Esophagus mucosa (tissue), 1 donor: Measurements from ENCODE around the gene MRPS16. TPM values are rescaled to one million over a fixed set of nuclear protein-coding genes. Genes with fewer than 3 reads are reported as not detected.
"Not testable (repeated sequence)": the region's sequence is repeated elsewhere in the genome, so short reads cannot be mapped to it uniquely, and the experiment has no call there.

ENCODE experiments used
- ATAC-seq: fragments of 200-7000 bp; cut with Tn5 transposase; one replicate; pipeline ENCODE4 v1.9.1; 2020
- total RNA-seq: library from RNA; stranded (reverse); gene quantifications from one replicate; pipeline ENCODE4 v1.2.4, GENCODE V29; 2023
- donor health status: DM: yes; HTN: yes; CAD: no.

MRPS16 gene
- total RNA-seq: 92.7 TPM

DNA sequence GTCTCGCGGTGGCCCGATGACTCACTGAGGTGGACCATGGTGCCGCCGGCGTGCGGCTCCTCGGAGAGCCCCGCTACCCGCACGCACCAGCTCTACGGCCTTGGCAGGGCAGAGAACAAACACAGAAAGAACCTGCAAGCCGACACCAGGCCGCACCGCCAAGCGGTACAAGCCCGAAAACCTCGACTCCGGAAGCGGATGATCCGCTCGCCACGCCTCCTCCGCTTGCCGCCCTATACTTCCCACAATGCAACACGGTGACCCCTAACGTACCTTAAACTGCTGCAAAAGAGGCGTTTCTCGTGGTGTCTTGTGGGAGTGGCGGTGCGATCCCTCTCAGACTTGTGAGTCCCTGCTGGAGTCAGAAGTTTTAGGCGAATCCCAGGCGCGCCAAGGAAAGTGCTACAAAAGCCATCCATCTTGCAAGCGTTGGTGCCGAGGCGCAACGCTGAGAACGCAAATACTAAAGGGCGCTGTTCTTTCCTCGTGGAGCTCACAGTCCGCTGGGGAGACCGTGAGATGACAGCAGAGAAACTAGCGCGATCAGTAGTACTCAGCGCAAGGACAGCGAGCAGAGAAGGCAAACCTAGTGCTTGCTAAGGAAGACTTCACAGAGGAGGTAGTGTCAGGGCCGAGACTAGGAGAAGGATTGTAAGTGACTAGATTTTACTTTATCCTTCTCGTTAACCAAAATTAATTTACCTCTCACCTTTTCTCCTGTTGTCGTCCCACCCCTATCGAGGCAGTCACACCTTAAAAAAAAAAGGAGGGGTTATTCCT is at the start of gene MRPS16:
MRPS16 (minus strand) TSS at position 200 of the 780 bp plus-strand sequence; CDS start at position 38, 162 bp downstream.
- peak; percentile 98 for ATAC-seq

DNA sequence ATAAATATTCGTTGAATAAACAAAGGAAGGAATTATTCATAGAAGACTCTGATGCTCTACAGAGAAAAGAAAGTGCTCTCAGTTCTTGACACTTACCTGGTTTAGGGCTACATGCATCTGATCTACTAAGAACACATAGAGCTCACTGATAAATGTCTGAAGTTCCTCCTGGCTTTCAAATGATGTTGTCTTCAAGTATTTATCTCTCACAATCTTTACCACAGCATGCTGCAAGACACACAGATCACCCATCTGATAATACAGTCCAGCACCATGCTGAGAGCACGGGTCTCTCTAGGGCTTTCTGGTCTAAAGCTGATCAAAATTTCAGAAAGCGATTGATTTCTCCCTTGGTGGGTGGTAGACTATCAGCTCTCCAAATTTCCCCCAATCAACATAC is 44.5 kb upstream of the MRPS16 start:
- ATAC-seq: no peak

DNA sequence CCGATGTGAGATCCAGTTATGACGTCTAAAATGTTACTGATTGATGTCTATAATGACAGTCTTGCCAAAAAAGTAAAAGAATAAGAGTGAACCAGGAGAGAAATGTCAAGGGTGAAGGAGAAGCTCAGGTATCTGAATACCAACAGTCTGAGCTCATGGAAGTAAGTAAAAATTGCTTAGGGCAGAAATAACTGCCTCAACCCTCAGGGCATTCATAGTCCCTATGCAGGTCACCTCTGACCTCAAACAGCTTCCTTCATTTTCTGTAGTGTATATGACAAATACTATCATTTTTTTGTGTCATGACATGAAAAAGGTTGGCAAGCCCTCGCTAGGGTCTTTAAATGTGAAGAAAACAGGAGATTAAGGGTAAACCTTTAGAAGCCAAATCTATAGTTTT is 41.0 kb upstream of the MRPS16 start:
- no peak for ATAC-seq

DNA sequence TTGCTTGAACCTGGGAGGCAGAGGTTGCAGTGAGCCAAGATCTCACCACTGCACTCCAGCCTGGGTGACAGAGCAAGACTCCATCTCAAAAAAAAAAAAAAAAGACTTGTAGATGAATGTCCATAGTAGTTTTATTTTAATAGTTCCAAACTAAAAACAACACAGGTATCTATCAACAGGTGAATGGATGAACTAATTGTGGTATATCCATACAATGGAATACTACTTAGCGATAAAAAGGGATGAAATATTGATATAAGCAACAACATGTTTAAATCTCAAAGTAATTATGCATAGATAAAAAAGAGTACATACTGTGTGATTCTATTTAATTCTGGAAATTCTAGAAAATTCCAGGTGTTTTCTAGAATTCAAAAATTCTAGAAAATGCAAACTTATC is 37.5 kb upstream of the MRPS16 start:
- no peak for ATAC-seq

DNA sequence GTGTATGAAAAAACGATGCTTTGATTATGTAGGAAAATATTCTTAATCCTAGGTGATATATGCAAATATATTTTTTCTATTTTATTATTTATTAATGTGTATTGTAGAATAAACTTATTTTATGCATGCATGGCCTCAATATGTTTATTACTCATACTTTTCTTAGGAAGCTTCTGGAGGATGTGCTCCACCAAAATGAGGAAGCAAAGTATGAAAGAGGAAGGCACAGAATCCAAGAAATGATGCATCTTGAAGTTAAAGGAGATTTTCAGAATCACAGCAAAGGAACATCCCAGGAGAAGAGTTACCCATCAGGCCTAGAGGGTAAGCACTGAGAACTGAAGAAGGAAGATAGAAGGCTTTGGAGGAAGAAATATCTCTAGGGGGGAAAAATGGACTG is 35.0 kb upstream of the MRPS16 start:
- ATAC-seq: no peak

DNA sequence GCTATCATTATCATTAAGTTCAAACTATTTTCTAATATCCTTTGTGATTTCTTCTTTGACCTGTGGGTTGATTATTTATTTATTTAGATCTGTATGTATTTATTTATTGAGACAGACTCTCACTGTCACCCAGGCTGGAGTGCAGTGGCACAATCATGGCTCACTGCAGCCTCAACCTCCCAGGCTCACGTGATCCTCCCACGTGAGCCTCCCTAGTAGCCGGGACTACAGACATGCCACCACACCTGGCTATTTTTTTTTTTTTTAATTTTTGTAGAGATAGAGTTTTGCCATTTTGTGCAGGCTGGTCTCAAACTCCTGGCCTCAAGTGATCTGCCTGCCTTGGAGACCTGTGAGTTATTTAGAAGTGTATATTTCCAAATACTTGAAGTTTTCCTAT is 28.7 kb upstream of the MRPS16 start:
- ATAC-seq: no peak

DNA sequence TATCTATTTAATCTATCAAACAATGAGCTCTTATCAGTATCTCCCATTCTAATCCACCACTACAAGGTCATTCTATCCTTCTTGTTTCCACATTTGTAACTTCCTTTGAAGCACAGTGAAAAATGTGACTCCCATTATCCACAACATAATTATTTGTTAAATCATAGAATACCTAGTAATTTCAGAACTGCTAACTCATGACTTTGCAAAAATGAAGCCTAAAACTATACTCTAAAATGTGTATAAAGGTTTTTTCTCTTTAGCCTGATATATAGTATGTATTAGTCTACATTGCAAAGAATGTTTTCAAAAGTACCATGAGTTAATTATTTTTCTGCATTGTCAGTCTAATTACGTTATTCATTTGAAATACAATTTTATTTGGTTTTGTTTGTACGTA is 12.0 kb upstream of the MRPS16 start:
- ATAC-seq: no peak

DNA sequence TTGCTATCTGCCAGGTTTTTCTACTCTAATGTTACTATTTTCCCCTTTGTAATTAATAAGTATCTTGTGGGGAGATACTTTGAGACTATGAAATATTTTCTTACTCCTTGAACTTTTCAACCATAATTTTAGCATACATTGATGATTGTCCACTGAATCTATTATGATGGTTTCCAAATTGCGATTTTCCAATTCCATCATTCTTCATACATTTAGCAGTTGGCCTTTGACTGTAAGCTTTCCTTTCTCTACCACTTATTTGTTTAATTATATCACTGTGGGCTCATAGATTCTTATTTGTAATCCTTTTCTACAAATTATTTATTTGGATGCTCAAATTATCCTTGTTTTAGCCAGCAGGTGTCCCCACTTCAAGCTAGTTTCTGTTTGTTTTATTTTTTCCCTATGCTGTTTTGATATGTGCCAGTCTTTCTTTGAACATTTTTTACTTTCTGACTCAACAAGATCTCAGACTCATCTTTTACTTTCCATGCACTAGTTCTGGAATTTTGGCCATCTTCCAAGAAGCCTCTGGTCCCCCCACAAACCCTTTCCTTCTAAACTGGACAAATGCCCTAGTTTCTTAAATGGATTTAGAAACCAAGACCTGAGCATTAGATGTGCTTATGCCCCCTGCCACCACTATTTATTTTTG is 11.4 kb upstream of the MRPS16 start:
- no peak for ATAC-seq

DNA sequence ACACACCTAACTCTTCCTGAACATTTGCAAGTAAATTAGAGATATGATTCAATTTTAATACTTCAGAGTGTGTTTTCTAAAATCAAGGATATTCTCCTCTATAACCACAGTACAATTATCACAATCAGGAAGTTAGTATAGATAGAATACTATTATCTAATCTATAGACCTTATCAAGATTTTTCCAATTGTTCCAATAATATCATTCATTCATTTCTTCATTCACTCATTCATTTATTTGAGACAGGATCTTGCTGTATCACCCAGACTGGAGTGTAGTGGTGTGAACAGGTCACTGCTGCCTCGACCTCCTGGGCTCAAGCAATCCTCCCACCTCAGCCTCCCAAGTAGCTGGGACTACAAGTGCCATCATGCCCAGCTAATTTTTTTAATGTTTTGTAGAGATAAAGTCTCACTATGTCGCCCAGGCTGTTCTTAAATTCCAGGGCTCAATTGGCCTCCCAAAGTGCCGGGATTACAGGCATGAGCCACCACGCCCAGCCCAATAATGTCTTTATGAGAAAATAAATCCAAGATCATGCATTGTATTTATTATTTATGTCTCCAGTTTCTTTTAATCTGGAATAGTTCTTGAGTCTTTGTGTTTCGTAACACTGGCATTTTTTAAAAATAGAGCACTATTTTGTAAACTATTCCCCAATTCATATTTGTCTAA is 10.6 kb upstream of the MRPS16 start:
- ATAC-seq: no peak

DNA sequence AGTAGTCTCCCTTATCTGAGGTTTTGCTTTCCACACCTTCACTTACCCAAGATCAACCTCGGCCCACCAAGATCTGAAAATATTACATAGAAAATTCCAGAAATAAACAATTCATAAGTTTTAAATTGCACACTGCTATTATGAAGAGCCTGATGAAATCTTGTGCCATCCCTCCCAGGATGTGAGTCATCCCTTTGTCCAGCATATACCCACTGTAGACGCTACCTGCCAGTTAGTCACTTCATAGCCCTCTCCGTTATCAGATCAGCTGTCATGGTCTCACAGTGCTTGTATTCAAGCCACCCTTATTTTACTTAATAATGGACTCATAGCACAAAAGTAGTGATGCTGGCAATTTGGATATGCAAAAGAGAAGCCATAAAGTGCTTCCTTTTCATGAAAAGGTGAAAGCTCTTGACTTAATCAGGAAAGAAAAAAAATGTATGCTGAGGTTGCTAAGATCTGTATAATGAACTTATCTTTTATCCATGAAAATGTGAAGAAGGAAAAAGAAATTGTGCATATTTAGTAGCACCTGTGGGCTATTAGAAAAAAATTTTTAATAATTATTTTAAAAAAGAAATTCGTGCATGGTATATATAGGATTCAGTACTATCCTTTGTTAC is 9.8 kb upstream of the MRPS16 start:
- peak; percentile 91 for ATAC-seq

DNA sequence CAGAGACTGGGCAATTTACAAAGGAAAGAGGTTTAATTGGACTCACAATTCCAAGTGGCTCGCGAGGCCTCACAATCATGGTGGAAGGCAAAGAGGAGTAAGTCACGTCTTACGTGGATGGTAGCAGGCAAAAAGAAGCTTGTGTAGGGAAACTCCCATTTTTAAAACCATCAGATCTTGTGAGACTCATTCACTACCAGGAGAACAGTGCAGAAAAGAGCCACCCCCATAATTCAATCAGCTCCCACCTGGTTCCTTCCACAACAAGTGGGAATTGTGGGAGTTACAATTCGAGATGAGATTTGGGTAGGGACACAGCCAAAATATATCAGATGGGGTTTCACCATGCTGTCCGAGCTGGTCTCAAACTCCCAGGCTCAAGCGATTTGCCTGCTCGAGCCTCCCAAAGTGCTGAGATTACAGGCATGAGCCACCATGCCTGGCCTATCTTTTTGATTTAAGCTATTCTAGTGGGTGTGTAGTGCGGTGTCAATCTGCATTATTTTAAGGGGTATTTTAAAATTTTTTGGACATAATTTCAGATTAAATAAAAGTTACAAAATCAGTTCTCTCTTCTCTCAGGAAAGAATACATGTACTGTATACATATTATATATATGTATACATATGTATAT is 9.0 kb upstream of the MRPS16 start:
- no peak for ATAC-seq

DNA sequence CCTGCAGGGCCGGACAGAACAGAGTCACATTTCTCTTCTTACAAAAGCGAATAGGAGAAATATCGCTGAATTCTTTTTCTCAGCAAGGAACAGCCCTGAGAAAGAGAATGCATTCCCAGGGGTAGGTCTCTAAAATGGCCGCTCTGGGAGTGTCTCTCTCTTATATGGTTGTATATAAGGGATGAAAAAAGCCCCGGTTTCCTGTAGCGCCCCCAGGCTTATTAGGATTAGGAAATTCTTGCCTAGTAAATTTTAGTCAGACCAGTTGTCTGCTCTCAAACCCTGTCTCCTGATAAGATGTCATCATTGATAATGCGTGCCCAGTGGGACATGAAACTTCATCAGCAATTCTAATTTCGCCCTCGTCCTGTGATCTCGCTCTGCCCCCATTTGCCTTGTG is 6.2 kb upstream of the MRPS16 start:
- ATAC-seq: not testable (repeated sequence)

DNA sequence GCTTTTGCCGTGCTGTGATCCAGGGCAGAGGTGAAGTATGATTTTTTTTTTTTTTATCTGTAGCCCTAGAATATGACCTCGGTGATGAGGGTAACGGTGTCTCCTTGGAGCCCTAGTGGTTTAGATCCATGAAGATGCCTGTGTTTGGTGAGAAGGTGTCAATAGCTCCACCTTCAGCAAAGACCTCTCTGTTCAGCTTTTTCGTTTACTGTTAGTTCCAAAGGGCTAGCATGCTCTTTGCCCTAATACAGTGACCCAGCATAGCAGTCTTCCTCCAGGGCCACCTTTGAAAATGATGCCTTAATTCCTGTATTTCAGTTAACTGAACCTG is 746 bp upstream of the MRPS16 start:
- ATAC-seq: peak; percentile 3

DNA sequence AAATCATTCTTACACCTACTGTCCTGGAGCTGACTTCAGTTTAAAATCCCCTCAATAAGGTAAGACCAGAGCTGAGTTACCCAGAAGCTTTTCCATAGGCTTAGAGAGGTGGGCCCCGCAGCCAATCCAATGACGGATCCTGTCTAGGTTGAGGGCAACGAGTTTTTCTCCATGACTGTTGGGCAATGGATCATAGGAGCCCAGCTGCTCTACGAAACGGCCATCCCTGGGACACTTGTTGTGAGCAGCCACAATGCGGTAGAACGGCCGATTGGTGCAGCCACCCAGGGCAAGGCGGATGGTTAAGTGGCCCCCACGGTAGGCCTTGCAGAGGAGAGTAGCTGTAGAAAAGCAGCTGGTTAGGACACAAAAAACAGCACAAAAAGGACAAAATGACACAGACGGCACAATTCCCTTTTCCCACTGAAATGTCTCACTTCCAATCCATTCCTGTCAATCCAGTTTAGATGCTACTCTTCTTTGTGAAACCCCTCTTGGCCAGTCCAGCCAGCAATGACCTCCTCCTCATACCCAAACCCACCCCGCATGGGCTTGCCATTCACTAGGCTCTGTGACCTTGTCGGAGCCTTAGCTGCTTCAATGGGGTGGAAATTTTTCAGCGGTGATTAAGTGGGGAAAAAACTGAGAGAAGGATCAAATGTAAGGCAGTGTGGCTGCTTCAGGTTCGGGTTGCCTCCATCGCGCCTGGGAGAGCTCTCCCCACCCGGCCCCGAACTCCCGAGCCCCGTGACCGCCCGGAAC is 580 bp downstream of the MRPS16 start:
- peak; percentile 79 for ATAC-seq

DNA sequence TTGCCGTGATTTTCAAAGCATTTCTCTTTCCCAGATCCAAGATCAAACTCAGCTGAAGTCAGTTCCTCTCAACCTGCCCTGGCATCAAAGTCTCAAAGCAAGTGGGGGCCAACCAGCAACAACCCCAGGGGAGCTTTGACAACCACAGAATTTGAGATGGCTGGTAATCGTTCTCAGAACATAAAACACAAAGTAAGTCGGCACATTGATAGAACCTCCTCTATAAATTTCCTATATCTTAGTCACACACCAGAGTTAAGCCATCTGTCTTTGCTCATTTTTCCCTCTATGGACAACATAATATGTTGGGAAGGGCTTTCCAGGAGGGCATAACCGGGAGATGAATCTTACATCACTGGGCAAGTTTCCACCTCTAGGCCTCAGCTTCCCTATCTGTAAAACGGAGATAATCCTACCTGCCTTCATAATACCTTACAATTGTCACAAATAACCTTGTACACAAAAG is 4.2 kb downstream of the MRPS16 start:
- ATAC-seq: no peak

DNA sequence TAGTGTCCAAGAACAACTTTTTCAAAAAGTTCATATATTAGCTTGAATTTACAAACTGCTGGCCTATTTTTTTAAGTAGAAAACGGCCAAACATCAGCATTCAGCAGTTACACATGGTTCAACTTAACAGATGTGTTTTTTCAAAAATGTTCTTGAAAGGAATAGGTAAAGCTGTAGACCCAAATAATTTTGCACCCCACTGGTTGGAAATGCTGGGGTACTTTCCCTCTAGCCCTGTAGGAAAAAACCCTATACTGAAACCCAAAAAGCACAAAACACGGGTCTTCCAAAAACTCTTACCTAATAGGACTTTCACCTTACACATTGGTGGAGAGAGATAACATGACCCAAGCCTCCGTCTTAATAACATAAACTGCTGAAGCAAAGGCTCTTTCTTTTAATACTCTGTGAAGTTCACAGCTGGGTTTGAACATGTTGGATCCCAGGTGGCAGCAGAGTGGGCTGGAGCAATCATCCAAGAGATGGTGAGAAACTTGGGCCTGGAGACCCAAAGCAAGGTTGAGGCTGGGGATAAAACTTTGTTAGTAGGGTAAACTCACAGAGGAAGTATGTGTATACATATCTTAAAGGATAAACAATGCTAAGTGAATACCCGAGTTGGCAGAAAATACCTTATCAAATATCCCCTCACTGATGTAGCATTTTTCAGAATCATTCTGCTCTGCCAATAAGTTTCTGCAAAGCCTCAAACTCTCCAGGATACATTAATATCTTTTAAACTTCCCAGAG is 4.8 kb downstream of the MRPS16 start:
- ATAC-seq: no peak

DNA sequence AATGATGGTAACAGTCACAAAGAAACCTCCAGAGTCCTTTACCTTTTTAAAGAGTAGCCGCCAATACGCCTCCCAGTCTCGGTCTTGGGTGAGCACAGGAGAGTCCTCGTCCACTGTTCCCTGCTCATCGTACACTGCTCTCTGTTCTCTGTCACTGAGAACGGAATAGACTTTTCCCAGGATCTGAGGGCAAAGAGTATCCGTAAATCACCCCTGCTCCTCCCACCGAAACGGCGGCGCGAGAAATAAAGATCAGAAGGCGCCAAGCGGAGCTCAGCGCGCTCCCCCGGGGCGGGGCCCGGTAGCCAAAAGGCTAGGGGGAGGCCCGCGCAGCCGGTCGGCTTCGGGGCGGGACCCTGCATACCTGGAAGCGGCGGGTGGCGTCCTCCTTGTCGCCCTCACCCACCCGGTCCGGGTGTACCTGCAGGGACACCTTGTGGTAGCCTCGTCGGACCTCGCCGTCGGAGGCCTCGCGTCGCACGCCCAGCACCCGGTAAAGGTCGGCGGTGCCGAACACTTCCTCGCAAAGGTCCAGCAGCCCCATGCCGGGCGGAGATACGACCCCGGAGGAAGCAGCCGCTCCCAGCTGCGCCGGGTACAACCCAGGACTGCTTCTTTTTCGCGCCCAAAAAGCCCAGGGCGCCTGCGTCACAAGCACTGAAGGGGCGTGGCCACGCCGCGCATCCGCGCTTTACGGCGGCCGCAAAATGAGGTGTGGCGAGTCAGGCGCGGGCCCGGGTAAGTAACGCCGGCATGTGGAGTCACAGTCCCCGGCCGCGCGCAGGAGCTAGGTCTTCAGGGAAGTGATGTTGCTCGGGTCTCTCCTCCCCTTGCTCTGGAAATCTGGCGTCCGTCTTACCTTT is 5.6 kb downstream of the MRPS16 start, which contains the start of gene DNAJC9:
DNAJC9 (minus strand) TSS at position 610 of the 863 bp plus-strand sequence; CDS start at position 544, 66 bp downstream.
- ATAC-seq: peak; percentile 91

DNA sequence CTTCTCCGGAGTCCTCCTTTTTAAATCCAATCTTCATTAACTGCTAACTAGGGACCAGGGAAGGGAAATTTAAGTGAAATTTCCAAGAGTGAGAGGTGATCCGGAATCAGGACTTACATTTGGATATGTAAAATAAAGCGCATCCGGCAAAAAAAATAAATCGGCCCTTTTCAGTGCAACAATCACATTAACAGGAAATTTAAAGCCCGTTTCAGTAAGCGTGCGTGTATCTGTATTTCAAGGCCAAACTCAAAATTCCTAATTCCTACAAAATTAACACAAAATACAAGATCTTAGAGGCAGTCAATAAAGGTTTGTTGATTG is 6.2 kb downstream of the MRPS16 start:
- ATAC-seq: no peak

DNA sequence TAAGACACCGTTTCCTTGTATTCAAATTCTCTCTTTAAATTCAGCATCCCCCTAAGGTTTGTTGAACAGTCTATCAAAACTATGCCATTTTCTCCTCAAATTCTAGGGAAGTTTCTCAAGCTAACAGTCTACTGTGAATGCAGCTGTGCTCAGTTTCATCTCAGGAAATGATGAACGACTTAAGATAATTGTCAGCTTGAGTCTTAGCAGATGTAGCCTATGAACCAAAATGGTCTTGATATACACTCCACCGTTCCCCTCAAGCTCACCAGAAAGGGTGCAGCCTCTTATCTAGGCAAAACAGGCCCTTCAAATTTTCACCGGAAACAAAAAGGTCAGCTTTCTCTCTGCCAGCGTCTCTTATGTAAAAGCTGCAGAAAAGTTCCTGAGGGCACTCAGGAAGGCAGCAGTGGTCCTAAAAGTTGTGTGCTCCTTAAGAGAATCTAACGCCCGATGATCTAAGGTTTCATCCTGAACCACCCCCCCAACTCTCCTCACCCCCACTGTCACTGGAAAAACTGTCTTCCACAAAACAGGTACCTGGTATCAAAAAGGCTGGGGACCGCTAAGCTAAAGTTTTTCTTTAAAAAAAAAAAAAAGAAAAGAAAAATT is 7.5 kb downstream of the MRPS16 start:
- ATAC-seq: no peak

DNA sequence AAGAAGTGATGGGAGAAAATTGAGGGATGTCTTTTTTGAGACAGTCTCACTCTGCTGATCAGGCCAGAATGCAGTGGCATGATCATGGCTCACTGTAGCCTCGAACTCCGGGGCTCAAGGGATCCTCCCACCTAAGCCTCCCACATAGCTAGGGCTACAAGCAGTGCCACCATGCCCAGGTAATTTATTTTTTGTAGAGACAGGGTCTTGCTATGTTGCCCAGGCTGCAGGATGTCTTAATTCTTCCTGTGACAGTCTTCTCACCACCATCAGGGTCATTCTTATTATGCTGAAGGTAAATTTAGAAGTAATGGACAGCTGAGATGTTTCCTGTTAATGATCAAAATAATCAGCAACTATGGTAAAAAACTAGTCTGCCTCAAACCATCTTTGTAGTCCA is 12.5 kb downstream of the MRPS16 start:
- no peak for ATAC-seq
